ENCODE measurements around the gene TSPAN16. TPM values are rescaled to one million over a fixed set of nuclear protein-coding genes. Genes with fewer than 3 reads are reported as not detected.
"Not testable (repeated sequence)": the region's sequence is repeated elsewhere in the genome, so short reads cannot be mapped to it uniquely, and the experiment has no call there.

TSPAN16 gene
- total and polyA plus RNA-seq, 10 donors: not detected

DNA sequence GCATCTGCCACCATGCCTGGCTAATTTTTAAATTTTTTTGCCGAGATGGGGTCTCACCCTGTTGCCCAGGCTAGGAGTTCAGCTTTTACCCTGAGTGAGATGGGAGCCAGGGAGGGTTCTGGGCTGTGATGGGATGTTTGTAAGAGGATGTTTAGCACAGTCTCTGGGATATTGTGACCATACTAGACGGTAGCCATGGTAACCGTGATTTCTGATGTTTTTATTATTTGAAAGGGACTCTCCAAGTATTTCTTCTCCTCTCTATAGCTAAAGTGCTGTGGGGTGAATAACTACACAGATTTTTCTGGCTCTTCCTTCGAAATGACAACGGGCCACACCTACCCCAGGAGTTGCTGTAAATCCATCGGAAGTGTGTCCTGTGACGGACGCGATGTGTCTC is 10.4 kb downstream of the TSPAN16 start:
- H3K9me3 ChIP-seq: no peaks in the 10 kb centered on the region
- no peak for DNase-seq
- peaks cover 0 to 11% (median 0%) of the 10 kb centered on the region in 6 donors for H3K36me3 ChIP-seq
- peaks cover 0 to 10% (median 0%) of the 10 kb centered on the region in 7 donors for H3K27me3 ChIP-seq (replicated peaks in 1 of 7)
- H3K4me1 ChIP-seq: peaks cover 0 to 4% (median 0%) of the 10 kb centered on the region in 6 donors
- no peak for TF ChIP-seq CTCF (IDR thresholded peaks at IDR 0.05 in 8 of 11, conservative IDR thresholded peaks at IDR 0.05 in 3 of 11)
- H3K4me3 ChIP-seq: no peak overlapping the region
- 75 to 89% (median 84%) methylated on average over 9 of the region's 9 CpGs for WGBS, 5 donors
- intact Hi-C loops (cut with DNase I; ENCODE audit: low total_unique reads): no loop called here
- no peak overlapping the region for H3K27ac ChIP-seq

- DNase-seq; intact Hi-C loops (cut with DNase I; ENCODE audit: low total_unique reads); H3K27me3 ChIP-seq (replicated peaks in 1 of 7); H3K9me3 ChIP-seq: not testable (repeated sequence)
- H3K4me1 ChIP-seq: peaks cover 15 to 89% (median 48%) of the 10 kb centered on the region in 6 donors
- H3K4me3 ChIP-seq: peak overlapping the region in 3 of 8 donors; percentile 24 to 52 (median 24)
- H3K36me3 ChIP-seq: peaks cover 0 to 10% (median 4%) of the 10 kb centered on the region in 6 donors
- peak overlapping the region in 7 of 8 donors; percentile 65 to 96 (median 87) for H3K27ac ChIP-seq
- WGBS, 5 donors: 31 to 55% (median 47%) methylated on average over 9 of the region's 9 CpGs
These were observed 24.5 kb downstream of the TSPAN16 start for GRCh38 chr19:11320278-11320995.

DNA sequence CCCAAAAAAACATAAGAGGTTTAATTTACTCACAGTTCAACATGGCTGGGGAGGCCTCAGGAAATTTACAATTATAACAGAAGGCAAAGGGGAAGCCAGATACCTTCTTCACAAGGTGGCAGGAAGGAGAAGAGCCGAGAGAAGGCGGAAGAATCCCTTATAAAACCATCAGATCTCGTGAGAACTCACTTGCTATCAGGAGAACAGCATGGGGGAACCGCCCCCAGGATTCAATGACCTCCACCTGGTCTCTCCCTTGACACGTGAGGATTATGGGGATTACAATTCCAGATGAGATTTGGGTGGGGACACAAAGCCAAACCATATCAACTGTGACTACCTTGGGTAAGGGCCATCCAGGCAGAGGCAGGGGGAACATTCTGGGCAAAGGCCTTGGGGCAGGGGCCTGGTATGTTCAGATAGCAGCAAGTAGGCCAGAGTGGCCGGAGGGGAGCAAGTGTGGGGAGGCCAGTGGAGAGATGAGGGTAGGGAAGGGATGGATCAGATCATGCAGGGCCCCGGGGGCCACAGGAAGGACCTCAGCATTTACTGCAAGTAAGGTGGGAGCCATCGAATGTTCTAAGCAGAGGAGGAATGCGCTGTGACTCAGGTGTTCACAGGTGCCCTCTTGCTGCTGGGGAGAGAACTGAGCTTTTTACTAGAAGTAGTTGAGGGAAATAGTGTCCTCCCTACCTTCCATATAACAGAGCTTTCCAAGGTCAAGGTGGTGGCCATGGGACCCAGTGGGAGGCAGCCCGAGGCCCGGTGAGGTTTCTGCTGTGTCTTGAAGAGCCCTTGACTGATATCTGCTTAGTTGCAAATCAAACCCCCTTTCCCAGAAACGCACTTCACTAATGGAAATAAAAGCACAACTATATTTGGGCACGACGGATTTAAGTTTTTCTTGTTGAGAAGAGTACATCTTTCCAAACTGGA is 25.5 kb downstream of the TSPAN16 start:
- peaks cover 15 to 94% (median 48%) of the 10 kb centered on the region in 6 donors for H3K4me1 ChIP-seq
- DNase-seq: peak; percentile 76
- H3K4me3 ChIP-seq: peak overlapping the region in 4 of 8 donors; percentile 6 to 52 (median 24)
- H3K36me3 ChIP-seq: peaks cover 0 to 20% (median 10%) of the 10 kb centered on the region in 6 donors
- no peaks in the 10 kb centered on the region for H3K9me3 ChIP-seq
- TF ChIP-seq POLR2A (IDR thresholded peaks at IDR 0.05) (no peak), CTCF (IDR thresholded peaks at IDR 0.05 in 8 of 11, conservative IDR thresholded peaks at IDR 0.05 in 3 of 11) (no peak), POLR2AphosphoS5 (IDR thresholded peaks at IDR 0.05) (peak in 2 of 3 donors; percentile 19 to 45)
- no peaks in the 10 kb centered on the region for H3K27me3 ChIP-seq (replicated peaks in 1 of 7)
- intact Hi-C loops (cut with DNase I; ENCODE audit: low total_unique reads): no loop called here
- 64 to 73% (median 72%) methylated on average over 14 of the region's 14 CpGs for WGBS, 5 donors
- H3K27ac ChIP-seq: peak overlapping the region in 7 of 8 donors; percentile 65 to 96 (median 87)

- H3K27ac ChIP-seq: peak overlapping the region in 7 of 8 donors; percentile 65 to 96 (median 87)
- WGBS, 5 donors: 46 to 51% (median 48%) methylated on average over 7 of the region's 7 CpGs
- intact Hi-C loops (cut with DNase I; ENCODE audit: low total_unique reads): no loop called here
- TF ChIP-seq POLR2A (IDR thresholded peaks at IDR 0.05) (no peak), CTCF (IDR thresholded peaks at IDR 0.05 in 8 of 11, conservative IDR thresholded peaks at IDR 0.05 in 3 of 11) (no peak), POLR2AphosphoS5 (IDR thresholded peaks at IDR 0.05) (no peak)
- no peak for DNase-seq
- H3K4me3 ChIP-seq: peak overlapping the region in 1 of 8 donors; percentile 52
- H3K27me3 ChIP-seq (replicated peaks in 1 of 7): no peaks in the 10 kb centered on the region
- H3K4me1 ChIP-seq: peaks cover 15 to 94% (median 44%) of the 10 kb centered on the region in 6 donors
- peaks cover 0 to 30% (median 18%) of the 10 kb centered on the region in 6 donors for H3K36me3 ChIP-seq
- no peaks in the 10 kb centered on the region for H3K9me3 ChIP-seq
These were observed 26.5 kb downstream of the TSPAN16 start for GRCh38 chr19:11322269-11323024.

All from spleen (tissue), 11 donors.